MM.1S (cell line): ENCODE data around the gene BEAN1.

ENCODE experiments used
- EZH2 ChIP-seq: fragments of 300-600 bp; sonication (generic); optimal IDR thresholded peaks from 2 replicates; pipeline ENCODE3; 2017; ENCODE audit warnings: low read depth, mild to moderate bottlenecking, antibody characterized with exemption, low read length, mixed read lengths
- EZH2phosphoT487 ChIP-seq: fragments of 300-600 bp; sonication (generic); IDR thresholded peaks from 2 replicates; pipeline ENCODE4 v1.6.1; 2018; ENCODE audit warnings: antibody characterized with exemption, low read length
- TF ChIP-seq, protein P1 (sequence below): fragments of 300-600 bp; sonication (generic); IDR thresholded peaks from 2 replicates; pipeline ENCODE4 v1.5.1; 2016; ENCODE audit warnings: antibody characterized with exemption, low read length, mixed read lengths

GRCh38 chr16:66503612-66504011 is 76.5 kb downstream of the BEAN1 start:
- TF ChIP-seq, protein P1, sequence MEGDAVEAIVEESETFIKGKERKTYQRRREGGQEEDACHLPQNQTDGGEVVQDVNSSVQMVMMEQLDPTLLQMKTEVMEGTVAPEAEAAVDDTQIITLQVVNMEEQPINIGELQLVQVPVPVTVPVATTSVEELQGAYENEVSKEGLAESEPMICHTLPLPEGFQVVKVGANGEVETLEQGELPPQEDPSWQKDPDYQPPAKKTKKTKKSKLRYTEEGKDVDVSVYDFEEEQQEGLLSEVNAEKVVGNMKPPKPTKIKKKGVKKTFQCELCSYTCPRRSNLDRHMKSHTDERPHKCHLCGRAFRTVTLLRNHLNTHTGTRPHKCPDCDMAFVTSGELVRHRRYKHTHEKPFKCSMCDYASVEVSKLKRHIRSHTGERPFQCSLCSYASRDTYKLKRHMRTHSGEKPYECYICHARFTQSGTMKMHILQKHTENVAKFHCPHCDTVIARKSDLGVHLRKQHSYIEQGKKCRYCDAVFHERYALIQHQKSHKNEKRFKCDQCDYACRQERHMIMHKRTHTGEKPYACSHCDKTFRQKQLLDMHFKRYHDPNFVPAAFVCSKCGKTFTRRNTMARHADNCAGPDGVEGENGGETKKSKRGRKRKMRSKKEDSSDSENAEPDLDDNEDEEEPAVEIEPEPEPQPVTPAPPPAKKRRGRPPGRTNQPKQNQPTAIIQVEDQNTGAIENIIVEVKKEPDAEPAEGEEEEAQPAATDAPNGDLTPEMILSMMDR: no peak
- TF ChIP-seq EZH2 (no peak), EZH2phosphoT487 (no peak)
